Choroid plexus epithelial cell (primary cell): Measurements from ENCODE around the gene TSPEAR.

ENCODE experiments used
- DNase-seq: peaks from one replicate; pipeline ENCODE4 v3.0.0-alpha.2; 2010; ENCODE audit warnings: low read depth
- H3K4me3 ChIP-seq: 2 replicates; pipeline ENCODE4 v1.5.1; 2011; ENCODE audit warnings: low read depth, mild to moderate bottlenecking, control low read depth, low read length, moderate library complexity
- CTCF ChIP-seq: conservative IDR thresholded peaks from 2 replicates; pipeline ENCODE4 v1.5.1; 2011; ENCODE audit warnings: low read depth, mild to moderate bottlenecking, control low read depth, inconsistent platforms, low read length, moderate library complexity

Gene TSPEAR

GRCh38 chr21:44750675-44751025 is 39.3 kb upstream of the TSPEAR start:
- no peak overlapping the region for H3K4me3 ChIP-seq
- no peak for DNase-seq
- TF ChIP-seq CTCF: no peak

- no peak for DNase-seq
- H3K4me3 ChIP-seq: no peak overlapping the region
- no peak for TF ChIP-seq CTCF
Observed at GRCh38 chr21:44749759-44750674, 38.6 kb upstream of the TSPEAR start.

GRCh38 chr21:44749116-44749758 is 37.9 kb upstream of the TSPEAR start:
- no peak for DNase-seq
- H3K4me3 ChIP-seq: no peak overlapping the region
- TF ChIP-seq CTCF: no peak

- TF ChIP-seq CTCF: no peak
- no peak overlapping the region for H3K4me3 ChIP-seq
- DNase-seq: no peak
Observed at GRCh38 chr21:44748621-44749020, 37.2 kb upstream of the TSPEAR start.

- no peak overlapping the region for H3K4me3 ChIP-seq
- DNase-seq: peak; percentile 56
- peak; percentile 53 for TF ChIP-seq CTCF
Observed at GRCh38 chr21:44742418-44743153, 31.2 kb upstream of the TSPEAR start.

GRCh38 chr21:44741921-44742320 is 30.5 kb upstream of the TSPEAR start:
- H3K4me3 ChIP-seq: no peak overlapping the region
- TF ChIP-seq CTCF: no peak
- DNase-seq: no peak
